Hepatocyte (in vitro differentiated cells): ENCODE results near the gene LCE7A. TPM values are rescaled to one million over a fixed set of nuclear protein-coding genes. Genes with fewer than 3 reads are reported as not detected.

ENCODE experiments used
- DNase-seq: peaks from one replicate; pipeline ENCODE4 v3.0.0-alpha.2; 2016; ENCODE audit warnings: low spot score
- H2AFZ ChIP-seq: fragments of 200-600 bp; sonication (generic); 2 replicates; pipeline ENCODE4 v1.6.0; 2016; ENCODE audit warnings: antibody characterized with exemption, mild to moderate bottlenecking
- H3K27ac ChIP-seq: fragments of 200-600 bp; sonication (generic); 2 replicates; pipeline ENCODE4 v1.5.1; 2016; ENCODE audit warnings: mild to moderate bottlenecking
- H3K27me3 ChIP-seq: fragments of 200-600 bp; sonication (generic); 2 replicates; pipeline ENCODE4 v1.6.1; 2016
- H3K36me3 ChIP-seq: fragments of 200-600 bp; sonication (generic); replicated peaks from 2 replicates; pipeline ENCODE4 v1.5.1; 2016; ENCODE audit warnings: low read depth; ENCODE audit not compliant: insufficient read depth
- H3K4me1 ChIP-seq: fragments of 200-600 bp; sonication (generic); 2 replicates; pipeline ENCODE4 v1.5.1; 2016; ENCODE audit warnings: mild to moderate bottlenecking, moderate library complexity; ENCODE audit not compliant: insufficient read depth
- H3K4me2 ChIP-seq: fragments of 200-600 bp; sonication (generic); 2 replicates; pipeline ENCODE4 v1.6.0; 2016
- H3K4me3 ChIP-seq: fragments of 200-600 bp; sonication (generic); 2 replicates; pipeline ENCODE4 v1.5.1; 2016; ENCODE audit warnings: mild to moderate bottlenecking
- H3K79me2 ChIP-seq: fragments of 200-600 bp; sonication (generic); 2 replicates; pipeline ENCODE4 v1.6.0; 2017; ENCODE audit warnings: mild to moderate bottlenecking
- H3K9me2 ChIP-seq: fragments of 200-600 bp; sonication (generic); replicated peaks from 2 replicates; pipeline ENCODE4 v1.6.0; 2017; ENCODE audit warnings: mild to moderate bottlenecking; ENCODE audit not compliant: insufficient read depth
- H3K9me3 ChIP-seq: fragments of 200-600 bp; sonication (generic); 2 replicates; pipeline ENCODE4 v1.5.1; 2016; ENCODE audit warnings: low read depth, mild to moderate bottlenecking
- H4K20me1 ChIP-seq: fragments of 200-600 bp; sonication (generic); 2 replicates; pipeline ENCODE4 v1.6.0; 2016; ENCODE audit warnings: mild to moderate bottlenecking; ENCODE audit not compliant: insufficient read depth, poor library complexity, severe bottlenecking
- CTCF ChIP-seq: fragments of 200-600 bp; sonication (generic); IDR thresholded peaks from 2 replicates; pipeline ENCODE4 v1.5.1; 2016; ENCODE audit warnings: antibody characterized with exemption, mild to moderate bottlenecking; ENCODE audit not compliant: poor library complexity
- EZH2 ChIP-seq: fragments of 200-600 bp; sonication (generic); IDR thresholded peaks from 2 replicates; pipeline ENCODE4 v1.6.1; 2016; ENCODE audit warnings: antibody characterized with exemption, mild to moderate bottlenecking, borderline replicate concordance
- EZH2phosphoT487 ChIP-seq: fragments of 200-600 bp; sonication (generic); IDR thresholded peaks from one replicate; pipeline ENCODE4 v1.6.1; 2018; ENCODE audit warnings: antibody characterized with exemption, mild to moderate bottlenecking, low read depth, moderate library complexity; ENCODE audit not compliant: unreplicated experiment, severe bottlenecking
- WGBS: methylation state at CpG from one replicate; pipeline ENCODE4 v1.1.6; 2016; ENCODE audit warnings: low lambda C conversion rate; ENCODE audit errors: missing lambda C conversion rate; 5-methylcytosine and 5-hydroxymethylcytosine counted together
- polyA plus RNA-seq: library from polyadenylated mRNA; unstranded; fragments of >200 nt; fragmentation: Nextera tagmentation; extraction: Ambion mirVana; gene quantifications from 2 replicates; pipeline ENCODE4 v1.2.1, GENCODE V29; 2016
- total RNA-seq: library from RNA; depleted of rRNA; stranded (reverse); fragments of >200 nt; gene quantifications from 2 replicates; pipeline ENCODE4 v1.2.3, GENCODE V29; 2014

Gene LCE7A
- total and polyA plus RNA-seq, 2 experiments from 2014 or later: not detected

- H4K20me1 ChIP-seq: no peaks in the 10 kb centered on the region
- no peak overlapping the region for H3K4me2 ChIP-seq
- TF ChIP-seq EZH2 (no peak), CTCF (no peak), EZH2phosphoT487 (no peak)
- H3K27me3 ChIP-seq: no peaks in the 10 kb centered on the region
- no peak overlapping the region for H3K27ac ChIP-seq
- no peaks in the 10 kb centered on the region for H3K79me2 ChIP-seq
- no peak for DNase-seq
- H3K4me1 ChIP-seq: no peaks in the 10 kb centered on the region
- no peak overlapping the region for H2AFZ ChIP-seq
- no peak overlapping the region for H3K4me3 ChIP-seq
- H3K36me3 ChIP-seq: no peaks in the 10 kb centered on the region
- no peaks in the 10 kb centered on the region for H3K9me3 ChIP-seq
- H3K9me2 ChIP-seq: no peaks in the 10 kb centered on the region
These were observed 13.7 kb downstream of the LCE7A start for GRCh38 chr1:152873495-152873894.

- Histone ChIP-seq H2AFZ (no peak overlapping the region), H3K4me1 (no peaks in the 10 kb centered on the region), H4K20me1 (no peaks in the 10 kb centered on the region), H3K4me2 (no peak overlapping the region), H3K9me3 (no peaks in the 10 kb centered on the region), H3K36me3 (no peaks in the 10 kb centered on the region), H3K4me3 (no peak overlapping the region), H3K27me3 (no peaks in the 10 kb centered on the region), H3K9me2 (no peaks in the 10 kb centered on the region), H3K27ac (no peak overlapping the region), H3K79me2 (no peaks in the 10 kb centered on the region)
- WGBS: 75% methylated on average over 1 of the region's 1 CpG
- TF ChIP-seq EZH2 (no peak), CTCF (no peak), EZH2phosphoT487 (no peak)
- no peak for DNase-seq
These were observed 17.0 kb downstream of the LCE7A start for GRCh38 chr1:152876827-152877226.

- no peak within 1 kb of the TSS for H3K4me3 ChIP-seq
- H3K27me3 ChIP-seq: no peaks in the 10 kb centered on the region
- H3K4me1 ChIP-seq: no peaks in the 10 kb centered on the region
- H3K79me2 ChIP-seq: no peaks in the 10 kb centered on the region
- H3K27ac ChIP-seq: no peak within 1 kb of the TSS
- no peak for TF ChIP-seq CTCF
- no peak for TF ChIP-seq EZH2
- no peak for TF ChIP-seq EZH2phosphoT487
- no peaks in the 10 kb centered on the region for H4K20me1 ChIP-seq
- H3K36me3 ChIP-seq: no peaks in the 10 kb centered on the region
- H3K9me2 ChIP-seq: no peaks in the 10 kb centered on the region
- DNase-seq: no peak
- WGBS: 0% methylated on average over 1 of the region's 1 CpG
- no peaks in the 10 kb centered on the region for H3K9me3 ChIP-seq
- H3K4me2 ChIP-seq: no peak within 1 kb of the TSS
- H2AFZ ChIP-seq: no peak within 1 kb of the TSS
These were observed 18.2 kb downstream of the LCE7A start, which contains the start of gene SMCP for GRCh38 chr1:152878042-152878441. SMCP (plus strand) TSS chr1:152878322; CDS start chr1:152884423, 6,101 bp downstream.
